Esophagus muscularis mucosa (tissue), 4 donors: ENCODE data around the gene ST3GAL6. TPM values are rescaled to one million over a fixed set of nuclear protein-coding genes. Genes with fewer than 3 reads are reported as not detected.
A peak's percentile ranks its signal among the peaks of the same experiment; 100 is the strongest.

Source experiments
- DNase-seq: peaks from one replicate; pipeline ENCODE4 v3.0.0-alpha.2; 2017; ENCODE audit errors: extremely low spot score
- H3K27ac ChIP-seq, 4 donors: fragments of 200-600 bp; sonication (generic); replicated peaks in 1 of 4; 1 replicate in 3 of 4; 2 replicates in 1 of 4; pipeline ENCODE4 v1.5.1; 2016 to 2019; ENCODE audit warnings: mild to moderate bottlenecking in 1 of 4
- H3K27me3 ChIP-seq, 4 donors: fragments of 200-600 bp; sonication (generic); one replicate each; pipeline versions ENCODE4 v1.5.1 to v1.6.0; 2016 to 2019
- H3K36me3 ChIP-seq, 4 donors: fragments of 200-600 bp; sonication (generic); one replicate each; pipeline ENCODE4 v1.5.1; 2016 to 2019
- H3K4me1 ChIP-seq, 4 donors: fragments of 200-600 bp; sonication (generic); one replicate each; pipeline ENCODE4 v1.5.1; 2016 to 2019
- H3K4me3 ChIP-seq, 4 donors: fragments of 200-600 bp; sonication (generic); 1 replicate in 2 of 4; 2 replicates in 2 of 4; pipeline ENCODE4 v1.5.1; 2016 to 2019; ENCODE audit warnings: mild to moderate bottlenecking in 4 of 4, moderate library complexity in 1 of 4
- H3K9me3 ChIP-seq, 4 donors: fragments of 200-600 bp; sonication (generic); 1 replicate in 3 of 4; 2 replicates in 1 of 4; pipeline ENCODE4 v1.5.1; 2016 to 2019
- CTCF ChIP-seq, 3 experiments: fragments of 200-600 bp in 2 of 3; fragments of 450-650 bp in 1 of 3; sonication (generic) in 2 of 3; IDR thresholded peaks; one replicate each; pipeline ENCODE4 v1.5.1; 2017 to 2019; ENCODE audit warnings: antibody characterized with exemption in 3 of 3, mild to moderate bottlenecking in 2 of 3, moderate library complexity in 1 of 3
- EP300 ChIP-seq: sonication (generic); formaldehyde crosslinking; IDR thresholded peaks from one replicate; pipeline ENCODE4 v1.6.1; 2017; ENCODE audit warnings: antibody characterized with exemption
- POLR2A ChIP-seq: fragments of 450-650 bp; IDR thresholded peaks from one replicate; pipeline ENCODE4 v1.6.1; 2017; ENCODE audit warnings: antibody characterized with exemption, moderate library complexity, mild to moderate bottlenecking, low read depth
- POLR2AphosphoS5 ChIP-seq, 2 donors: sonication (generic); formaldehyde crosslinking; IDR thresholded peaks; one replicate each; pipeline ENCODE4 v1.6.1; 2017; ENCODE audit warnings: antibody characterized with exemption in 2 of 2
- WGBS: methylation state at CpG from one replicate; pipeline ENCODE4 v1.1.5; 2018; 5-methylcytosine and 5-hydroxymethylcytosine counted together
- intact Hi-C: fragments of 100-400 bp; cut with DNase I; formaldehyde crosslinking; loops from one replicate; pipeline ENCODE4 v1.15.1; 2023
- total RNA-seq, 4 donors: library from RNA; depleted of rRNA; stranded (reverse); fragments of >200 nt; gene quantifications; one replicate each; pipeline versions ENCODE4 v1.1.0 to v1.2.1, GENCODE V29; 2016

ST3GAL6 gene
- total RNA-seq, 4 donors from 2014 or later = 3.3 to 10.8 (median 4.6) TPM

- TF ChIP-seq EP300 (no peak), POLR2AphosphoS5 (IDR thresholded peaks at IDR 0.05) (no peak), POLR2A (no peak), CTCF (IDR thresholded peaks at IDR 0.05) (no peak)
- no peaks in the 10 kb centered on the region for H3K27me3 ChIP-seq
- H3K9me3 ChIP-seq = no peaks in the 10 kb centered on the region
- DNase-seq = no peak
- H3K36me3 ChIP-seq = no peaks in the 10 kb centered on the region
- H3K4me3 ChIP-seq = peak overlapping the region; percentile 64 to 81 (median 74)
- under 1% methylated on average over 38 of the region's 44 CpGs for WGBS
- H3K27ac ChIP-seq = peak overlapping the region; percentile 62 to 78 (median 74)
- H3K4me1 ChIP-seq = peaks cover 9 to 31% (median 23%) of the 10 kb centered on the region in 4 donors
- intact Hi-C loops = loop anchor here (10.0 kb wide), 1 partner anchor 138 kb away; the partner anchor contains the start of gene CPOX
Observed at GRCh38 chr3:98733053-98733811, 29.9 kb upstream of the ST3GAL6 start.

- no peak for TF ChIP-seq POLR2AphosphoS5 (IDR thresholded peaks at IDR 0.05)
- TF ChIP-seq EP300 = no peak
- no peak for TF ChIP-seq POLR2A
- TF ChIP-seq CTCF (IDR thresholded peaks at IDR 0.05) = no peak
- Histone ChIP-seq H3K27ac (peak overlapping the region in 3 of 4 donors; percentile 62 to 78 (median 76)), H3K9me3 (no peaks in the 10 kb centered on the region), H3K36me3 (no peaks in the 10 kb centered on the region), H3K27me3 (no peaks in the 10 kb centered on the region), H3K4me1 (peaks cover 9 to 31% (median 23%) of the 10 kb centered on the region in 4 donors), H3K4me3 (peak overlapping the region; percentile 64 to 81 (median 74))
- intact Hi-C loops = loop anchor here (10.0 kb wide), 1 partner anchor 139 kb away; the partner anchor contains the start of gene CPOX
- DNase-seq = no peak
- 1% methylated on average over 15 of the region's 15 CpGs for WGBS
Observed at GRCh38 chr3:98733812-98734281, 29.3 kb upstream of the ST3GAL6 start.

GRCh38 chr3:98734306-98734705 is 28.8 kb upstream of the ST3GAL6 start:
- Histone ChIP-seq H3K36me3 (no peaks in the 10 kb centered on the region), H3K27ac (peak overlapping the region in 1 of 4 donors; percentile 78), H3K4me3 (peak overlapping the region; percentile 64 to 81 (median 74)), H3K9me3 (no peaks in the 10 kb centered on the region), H3K4me1 (peaks cover 10 to 31% (median 24%) of the 10 kb centered on the region in 4 donors), H3K27me3 (no peaks in the 10 kb centered on the region)
- DNase-seq = no peak
- TF ChIP-seq POLR2AphosphoS5 (IDR thresholded peaks at IDR 0.05) = no peak
- TF ChIP-seq CTCF (IDR thresholded peaks at IDR 0.05) = no peak
- no peak for TF ChIP-seq POLR2A
- TF ChIP-seq EP300 = no peak
- 41% methylated on average over 4 of the region's 4 CpGs for WGBS
- intact Hi-C loops = loop anchor here (10.0 kb wide), 1 partner anchor 140 kb away; the partner anchor contains the start of gene CPOX

GRCh38 chr3:98734735-98735134 is 28.4 kb upstream of the ST3GAL6 start:
- no peaks in the 10 kb centered on the region for H3K36me3 ChIP-seq
- no peak for TF ChIP-seq CTCF (IDR thresholded peaks at IDR 0.05)
- TF ChIP-seq POLR2AphosphoS5 (IDR thresholded peaks at IDR 0.05) = no peak
- no peak for TF ChIP-seq EP300
- no peak for TF ChIP-seq POLR2A
- peak overlapping the region in 3 of 4 donors; percentile 74 to 81 (median 75) for H3K4me3 ChIP-seq
- H3K9me3 ChIP-seq = no peaks in the 10 kb centered on the region
- intact Hi-C loops = loop anchor here (10.0 kb wide), 1 partner anchor 140 kb away; the partner anchor contains the start of gene CPOX
- DNase-seq = no peak
- peaks cover 14 to 33% (median 25%) of the 10 kb centered on the region in 4 donors for H3K4me1 ChIP-seq
- no peaks in the 10 kb centered on the region for H3K27me3 ChIP-seq
- 73% methylated on average over 4 of the region's 4 CpGs for WGBS
- H3K27ac ChIP-seq = no peak overlapping the region
